Neural progenitor cell (in vitro differentiated cells): ENCODE measurements around the gene TEX101. TPM values are rescaled to one million over a fixed set of nuclear protein-coding genes. Genes with fewer than 3 reads are reported as not detected.
A peak's percentile ranks its signal among the peaks of the same experiment; 100 is the strongest.

Experiments
- DNase-seq: peaks from one replicate; pipeline ENCODE4 v3.0.0-alpha.2; 2016; ENCODE audit warnings: low spot score
- H2AFZ ChIP-seq: fragments of 200-600 bp; sonication (generic); replicated peaks from 2 replicates; pipeline ENCODE4 v1.6.1; 2016; ENCODE audit warnings: antibody characterized with exemption
- H3F3A ChIP-seq: fragments of 200-600 bp; sonication (generic); 2 replicates; pipeline ENCODE4 v1.6.1; 2016; ENCODE audit warnings: antibody characterized with exemption, low read depth
- H3K27ac ChIP-seq: fragments of 200-600 bp; sonication (generic); 2 replicates; pipeline ENCODE4 v1.5.1; 2016; ENCODE audit warnings: mild to moderate bottlenecking
- H3K27me3 ChIP-seq: fragments of 200-600 bp; sonication (generic); 2 replicates; pipeline ENCODE4 v1.6.1; 2016; ENCODE audit warnings: mild to moderate bottlenecking, moderate library complexity
- H3K36me3 ChIP-seq: fragments of 200-600 bp; sonication (generic); 2 replicates; pipeline ENCODE4 v1.5.1; 2016
- H3K4me1 ChIP-seq: fragments of 200-600 bp; sonication (generic); 2 replicates; pipeline ENCODE4 v1.6.1; 2016; ENCODE audit warnings: mixed run types
- H3K4me2 ChIP-seq: fragments of 200-600 bp; sonication (generic); 2 replicates; pipeline ENCODE4 v1.6.1; 2016
- H3K4me3 ChIP-seq: fragments of 200-600 bp; sonication (generic); 2 replicates; pipeline ENCODE4 v1.5.1; 2016
- H3K79me2 ChIP-seq: fragments of 200-600 bp; sonication (generic); 2 replicates; pipeline ENCODE4 v1.6.1; 2016; ENCODE audit warnings: low read depth
- H3K9ac ChIP-seq: fragments of 200-600 bp; sonication (generic); 2 replicates; pipeline ENCODE4 v1.6.1; 2016
- H3K9me3 ChIP-seq: fragments of 200-600 bp; sonication (generic); 2 replicates; pipeline ENCODE4 v1.5.1; 2016; ENCODE audit warnings: low read depth
- H4K20me1 ChIP-seq: fragments of 200-600 bp; sonication (generic); 2 replicates; pipeline ENCODE4 v1.6.1; 2016; ENCODE audit warnings: low read depth
- H3K27ac Mint-ChIP-seq: 3 replicates; pipeline ENCODE4 v1.8.0; 2021; ENCODE audit warnings: mixed read lengths
- H3K27me3 Mint-ChIP-seq: 2 replicates; pipeline ENCODE4 v1.8.0; 2022; ENCODE audit warnings: low read depth, mild to moderate bottlenecking, inconsistent platforms, moderate library complexity, mixed read lengths; ENCODE audit not compliant: insufficient read depth
- H3K36me3 Mint-ChIP-seq: 3 replicates; pipeline ENCODE4 v1.8.0; 2021; ENCODE audit warnings: mixed read lengths
- H3K4me1 Mint-ChIP-seq: 3 replicates; pipeline ENCODE4 v1.8.0; 2021; ENCODE audit warnings: mixed read lengths
- H3K4me3 Mint-ChIP-seq: 3 replicates; pipeline ENCODE4 v1.8.0; 2021; ENCODE audit warnings: mild to moderate bottlenecking, moderate library complexity, mixed read lengths
- H3K9me3 Mint-ChIP-seq: 3 replicates; pipeline ENCODE4 v1.8.0; 2020; ENCODE audit warnings: mixed read lengths
- EZH2 ChIP-seq: fragments of 200-600 bp; sonication (generic); IDR thresholded peaks from 2 replicates; pipeline ENCODE4 v1.6.1; 2017; ENCODE audit warnings: antibody characterized with exemption, mild to moderate bottlenecking, moderate library complexity
- EZH2phosphoT487 ChIP-seq: fragments of 200-600 bp; sonication (generic); IDR thresholded peaks from 2 replicates; pipeline ENCODE4 v1.6.1; 2017; ENCODE audit warnings: antibody characterized with exemption
- total RNA-seq: library from RNA; depleted of rRNA; stranded (reverse); fragments of >200 nt; gene quantifications from 2 replicates; pipeline ENCODE4 v1.2.3, GENCODE V29; 2015; ENCODE audit warnings: low replicate concordance
- TF ChIP-seq, protein P1 (sequence below): fragments of 200-600 bp; sonication (generic); IDR thresholded peaks from 2 replicates; pipeline ENCODE4 v1.5.1; 2017; ENCODE audit warnings: antibody characterized with exemption, mild to moderate bottlenecking

TEX101 gene
- total RNA-seq, 1 donor from 2014 or later: not detected

DNA sequence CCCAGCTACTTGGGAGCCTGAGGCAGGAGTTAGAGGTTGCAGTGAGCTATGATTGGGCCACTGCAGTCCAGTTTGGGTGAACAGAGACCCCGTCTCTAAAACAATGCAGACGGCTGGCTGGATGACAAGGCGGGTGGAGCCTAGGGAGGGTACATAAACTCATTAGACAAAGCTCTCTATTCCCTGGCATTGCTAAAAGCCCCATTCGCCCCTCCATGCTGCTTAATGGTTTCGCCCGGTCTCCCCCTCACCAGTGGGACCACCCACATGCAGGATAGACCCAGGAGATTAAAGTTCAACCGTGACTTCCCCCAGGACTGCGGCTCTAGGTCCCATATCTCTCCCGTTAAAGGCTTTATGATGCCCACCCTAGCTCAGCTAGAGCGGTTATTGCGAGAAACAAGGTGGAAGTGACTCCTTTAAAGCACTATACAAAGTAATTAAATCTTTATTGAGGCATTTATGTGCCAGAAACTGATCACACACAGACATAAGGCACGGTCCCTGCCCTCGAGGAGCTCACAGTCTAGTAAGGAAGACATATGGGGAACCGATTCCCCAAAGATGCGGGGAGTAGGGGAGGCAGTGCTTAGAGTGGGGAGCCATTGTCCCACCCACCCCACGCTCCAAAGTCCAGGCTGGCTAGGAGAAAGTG is 45.8 kb downstream of the TEX101 start:
- no peak overlapping the region for H3K27ac ChIP-seq
- TF ChIP-seq EZH2: no peak
- TF ChIP-seq EZH2phosphoT487: no peak
- TF ChIP-seq, protein P1, sequence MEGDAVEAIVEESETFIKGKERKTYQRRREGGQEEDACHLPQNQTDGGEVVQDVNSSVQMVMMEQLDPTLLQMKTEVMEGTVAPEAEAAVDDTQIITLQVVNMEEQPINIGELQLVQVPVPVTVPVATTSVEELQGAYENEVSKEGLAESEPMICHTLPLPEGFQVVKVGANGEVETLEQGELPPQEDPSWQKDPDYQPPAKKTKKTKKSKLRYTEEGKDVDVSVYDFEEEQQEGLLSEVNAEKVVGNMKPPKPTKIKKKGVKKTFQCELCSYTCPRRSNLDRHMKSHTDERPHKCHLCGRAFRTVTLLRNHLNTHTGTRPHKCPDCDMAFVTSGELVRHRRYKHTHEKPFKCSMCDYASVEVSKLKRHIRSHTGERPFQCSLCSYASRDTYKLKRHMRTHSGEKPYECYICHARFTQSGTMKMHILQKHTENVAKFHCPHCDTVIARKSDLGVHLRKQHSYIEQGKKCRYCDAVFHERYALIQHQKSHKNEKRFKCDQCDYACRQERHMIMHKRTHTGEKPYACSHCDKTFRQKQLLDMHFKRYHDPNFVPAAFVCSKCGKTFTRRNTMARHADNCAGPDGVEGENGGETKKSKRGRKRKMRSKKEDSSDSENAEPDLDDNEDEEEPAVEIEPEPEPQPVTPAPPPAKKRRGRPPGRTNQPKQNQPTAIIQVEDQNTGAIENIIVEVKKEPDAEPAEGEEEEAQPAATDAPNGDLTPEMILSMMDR: no peak
- no peak overlapping the region for H3K9ac ChIP-seq
- Mint-ChIP-seq H3K4me1 (peaks cover 5% of the 10 kb centered on the region), H3K27me3 (peaks cover 29% of the 10 kb centered on the region), H3K9me3 (no peaks in the 10 kb centered on the region), H3K36me3 (no peaks in the 10 kb centered on the region), H3K4me3 (peak overlapping the region; percentile 48), H3K27ac (no peak overlapping the region)
- no peaks in the 10 kb centered on the region for H3K36me3 ChIP-seq
- no peaks in the 10 kb centered on the region for H3K4me1 ChIP-seq
- no peaks in the 10 kb centered on the region for H3K79me2 ChIP-seq
- no peaks in the 10 kb centered on the region for H3K9me3 ChIP-seq
- peaks cover 43% of the 10 kb centered on the region for H3K27me3 ChIP-seq
- no peak overlapping the region for H3K4me3 ChIP-seq
- H4K20me1 ChIP-seq: no peaks in the 10 kb centered on the region
- DNase-seq: no peak
- peaks cover 13% of the 10 kb centered on the region for H3F3A ChIP-seq
- no peak overlapping the region for H3K4me2 ChIP-seq
- no peak overlapping the region for H2AFZ ChIP-seq

DNA sequence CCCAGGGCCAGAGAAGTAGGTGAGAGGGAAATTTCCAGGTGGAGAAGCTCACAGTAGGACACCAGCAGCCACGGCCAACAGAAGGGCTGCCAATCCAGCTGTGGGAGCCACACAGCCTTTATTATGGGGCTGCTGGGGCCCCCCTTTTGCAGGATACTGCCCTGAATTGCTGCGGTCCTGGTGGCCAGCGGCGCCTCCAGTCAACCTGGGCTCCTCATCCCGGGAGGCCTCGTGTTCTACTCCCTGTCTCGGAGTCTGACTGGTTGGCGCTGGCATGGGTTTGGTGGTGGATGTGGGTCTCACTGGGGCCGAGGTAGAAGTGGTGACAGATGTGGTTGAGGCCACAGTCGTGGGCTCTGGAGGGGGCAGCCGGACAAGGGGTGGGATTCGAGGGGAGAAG is 46.6 kb downstream of the TEX101 start:
- no peaks in the 10 kb centered on the region for H4K20me1 ChIP-seq
- no peaks in the 10 kb centered on the region for H3K79me2 ChIP-seq
- no peak overlapping the region for H3K9ac ChIP-seq
- H3F3A ChIP-seq: peaks cover 13% of the 10 kb centered on the region
- H3K27ac ChIP-seq: no peak overlapping the region
- H3K36me3 ChIP-seq: no peaks in the 10 kb centered on the region
- H3K9me3 ChIP-seq: no peaks in the 10 kb centered on the region
- no peak overlapping the region for H3K4me2 ChIP-seq
- H3K9me3 Mint-ChIP-seq: no peaks in the 10 kb centered on the region
- TF ChIP-seq, protein P1: no peak
- TF ChIP-seq EZH2 (no peak), EZH2phosphoT487 (no peak)
- no peaks in the 10 kb centered on the region for H3K36me3 Mint-ChIP-seq
- peaks cover 51% of the 10 kb centered on the region for H3K27me3 ChIP-seq
- peaks cover 5% of the 10 kb centered on the region for H3K4me1 Mint-ChIP-seq
- no peak overlapping the region for H2AFZ ChIP-seq
- DNase-seq: no peak
- H3K4me1 ChIP-seq: no peaks in the 10 kb centered on the region
- peak overlapping the region; percentile 48 for H3K4me3 Mint-ChIP-seq
- H3K27me3 Mint-ChIP-seq: peaks cover 35% of the 10 kb centered on the region
- no peak overlapping the region for H3K27ac Mint-ChIP-seq
- H3K4me3 ChIP-seq: no peak overlapping the region

DNA sequence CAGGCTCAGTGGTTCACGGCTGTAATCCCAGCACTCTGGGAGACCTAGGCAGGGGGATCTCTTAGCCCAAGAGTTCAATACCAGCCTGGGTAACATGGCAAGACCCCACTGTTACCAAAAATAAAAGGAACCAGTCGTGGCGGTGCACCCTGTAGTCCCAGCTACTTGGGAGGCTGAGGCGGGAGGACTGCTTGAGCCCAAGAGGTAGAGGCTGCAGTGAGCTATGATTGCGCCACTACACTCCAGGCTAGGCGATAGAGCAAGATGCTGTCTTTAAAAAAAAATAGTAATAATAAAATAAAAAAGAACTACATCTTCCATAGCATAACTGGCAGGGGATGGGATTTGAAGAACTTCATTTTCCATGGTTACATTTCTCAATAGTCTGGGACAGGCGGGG is 47.7 kb downstream of the TEX101 start:
- H3K9me3 Mint-ChIP-seq: no peaks in the 10 kb centered on the region
- peaks cover 13% of the 10 kb centered on the region for H3F3A ChIP-seq
- no peak overlapping the region for H3K27ac Mint-ChIP-seq
- H3K4me3 ChIP-seq: no peak overlapping the region
- TF ChIP-seq EZH2: no peak
- TF ChIP-seq, protein P1: no peak
- TF ChIP-seq EZH2phosphoT487: no peak
- no peak overlapping the region for H3K9ac ChIP-seq
- peak overlapping the region; percentile 93 for H3K4me3 Mint-ChIP-seq
- peaks cover 9% of the 10 kb centered on the region for H3K4me1 Mint-ChIP-seq
- H3K4me2 ChIP-seq: no peak overlapping the region
- no peak overlapping the region for H2AFZ ChIP-seq
- peaks cover 62% of the 10 kb centered on the region for H3K27me3 ChIP-seq
- DNase-seq: no peak
- no peaks in the 10 kb centered on the region for H3K36me3 Mint-ChIP-seq
- H3K9me3 ChIP-seq: no peaks in the 10 kb centered on the region
- H3K27me3 Mint-ChIP-seq: peaks cover 36% of the 10 kb centered on the region
- no peaks in the 10 kb centered on the region for H3K4me1 ChIP-seq
- no peaks in the 10 kb centered on the region for H4K20me1 ChIP-seq
- H3K79me2 ChIP-seq: no peaks in the 10 kb centered on the region
- H3K36me3 ChIP-seq: no peaks in the 10 kb centered on the region
- no peak overlapping the region for H3K27ac ChIP-seq
